ENCODE measurements around the gene COMMD7. TPM values are rescaled to one million over a fixed set of nuclear protein-coding genes. Genes with fewer than 3 reads are reported as not detected.
A peak's percentile ranks its signal among the peaks of the same experiment; 100 is the strongest.

COMMD7 gene
- total and polyA plus RNA-seq, 9 of the 15 experiments (the other 6 are each of a cell fraction or from before 2014, with no cell fraction given) = 11.9 to 69.1 (median 34.7) TPM

GRCh38 chr20:32685541-32686529 lies 57.4 kb downstream of the COMMD7 start (continued):
- TF ChIP-seq CREM (IDR thresholded peaks at IDR 0.05; ENCODE audit: low read depth) (peak; percentile 41; the same call in 1 of the 2 replicates), UBTF (IDR thresholded peaks at IDR 0.05; ENCODE audit: borderline replicate concordance in 1 of 2, low read depth in 2 of 2, low read length in 2 of 2) (no peak), NR3C1 (CRISPR knock-in tag; IDR thresholded peaks at IDR 0.05) (no peak), NCOA2 (IDR thresholded peaks at IDR 0.05; ENCODE audit: partially characterized antibody in 2 of 2) (no peak), OTX1 (CRISPR knock-in tag; IDR thresholded peaks at IDR 0.05) (no peak; the same call in 1 of the 2 replicates), BRD9 (IDR thresholded peaks at IDR 0.05; ENCODE audit: low read depth, partially characterized antibody) (no peak), SUPT5H (IDR thresholded peaks at IDR 0.05) (no peak), ZC3H4 (CRISPR knock-in tag; IDR thresholded peaks at IDR 0.05; ENCODE audit: borderline replicate concordance) (no peak), FOXO4 (CRISPR knock-in tag; IDR thresholded peaks at IDR 0.05) (no peak), PHTF2 (CRISPR knock-in tag; IDR thresholded peaks at IDR 0.05) (no peak), RREB1 (CRISPR knock-in tag; IDR thresholded peaks at IDR 0.05) (no peak), ARNT (IDR thresholded peaks at IDR 0.05) (no peak), SAP30 (IDR thresholded peaks at IDR 0.05; ENCODE audit: borderline replicate concordance, insufficient read depth, low read depth, low read length, poor library complexity, severe bottlenecking) (no peak), HIVEP1 (CRISPR knock-in tag; IDR thresholded peaks at IDR 0.05) (no peak), FOXK1 (CRISPR knock-in tag; IDR thresholded peaks at IDR 0.05; ENCODE audit: borderline replicate concordance) (no peak), HDAC2 (IDR thresholded peaks at IDR 0.05) (no peak), KLF6 (CRISPR knock-in tag; IDR thresholded peaks at IDR 0.05; ENCODE audit: borderline replicate concordance) (no peak), CBFB (CRISPR knock-in tag; IDR thresholded peaks at IDR 0.05) (no peak), ZNF253 (CRISPR knock-in tag; conservative IDR thresholded peaks at IDR 0.05) (no peak)
